ENCODE results near the gene BLID.

BLID gene, protein sequence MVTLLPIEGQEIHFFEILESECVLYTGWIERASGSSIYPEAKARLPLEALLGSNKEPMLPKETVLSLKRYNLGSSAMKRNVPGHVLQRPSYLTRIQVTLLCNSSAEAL

DNA sequence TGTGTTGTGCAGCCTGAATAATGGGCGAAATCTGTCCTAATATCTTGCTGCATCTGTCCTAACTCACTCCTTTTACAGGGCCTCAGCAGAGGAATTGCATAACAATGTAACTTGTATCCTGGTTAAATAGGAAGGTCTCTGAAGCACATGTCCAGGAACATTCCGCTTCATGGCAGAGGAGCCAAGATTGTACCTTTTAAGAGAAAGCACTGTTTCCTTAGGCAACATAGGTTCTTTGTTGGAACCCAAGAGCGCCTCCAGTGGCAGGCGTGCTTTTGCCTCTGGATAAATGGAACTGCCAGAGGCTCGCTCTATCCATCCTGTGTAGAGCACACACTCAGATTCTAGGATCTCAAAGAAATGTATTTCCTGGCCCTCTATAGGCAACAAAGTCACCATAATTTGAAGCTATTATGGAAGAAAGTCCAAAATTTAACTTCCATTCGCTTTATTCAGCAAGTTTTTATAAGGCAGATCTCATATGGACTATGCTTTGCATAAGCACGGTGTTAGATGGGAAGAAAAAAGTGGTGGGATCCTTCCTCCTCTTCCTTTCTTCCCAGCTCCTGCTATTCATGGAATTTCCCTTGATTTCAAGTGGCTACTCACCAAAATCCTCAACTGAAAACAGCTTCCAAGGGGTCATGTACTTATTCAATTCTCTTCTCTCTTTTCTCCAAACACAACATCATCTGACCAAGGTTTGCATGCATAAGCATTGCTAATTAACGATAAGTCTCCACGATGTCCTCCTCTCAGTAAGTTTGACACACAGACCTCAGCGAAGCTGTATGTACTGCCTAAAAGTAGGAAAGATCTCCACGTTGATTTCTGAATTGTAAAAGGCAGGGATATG lies at the start of gene BLID:
Gene BLID, minus strand, starts transcription at position 692 of the 856 bp plus-strand sequence. Its CDS starts 293 bp downstream, at position 399.
- DNase-seq: no peak

DNA sequence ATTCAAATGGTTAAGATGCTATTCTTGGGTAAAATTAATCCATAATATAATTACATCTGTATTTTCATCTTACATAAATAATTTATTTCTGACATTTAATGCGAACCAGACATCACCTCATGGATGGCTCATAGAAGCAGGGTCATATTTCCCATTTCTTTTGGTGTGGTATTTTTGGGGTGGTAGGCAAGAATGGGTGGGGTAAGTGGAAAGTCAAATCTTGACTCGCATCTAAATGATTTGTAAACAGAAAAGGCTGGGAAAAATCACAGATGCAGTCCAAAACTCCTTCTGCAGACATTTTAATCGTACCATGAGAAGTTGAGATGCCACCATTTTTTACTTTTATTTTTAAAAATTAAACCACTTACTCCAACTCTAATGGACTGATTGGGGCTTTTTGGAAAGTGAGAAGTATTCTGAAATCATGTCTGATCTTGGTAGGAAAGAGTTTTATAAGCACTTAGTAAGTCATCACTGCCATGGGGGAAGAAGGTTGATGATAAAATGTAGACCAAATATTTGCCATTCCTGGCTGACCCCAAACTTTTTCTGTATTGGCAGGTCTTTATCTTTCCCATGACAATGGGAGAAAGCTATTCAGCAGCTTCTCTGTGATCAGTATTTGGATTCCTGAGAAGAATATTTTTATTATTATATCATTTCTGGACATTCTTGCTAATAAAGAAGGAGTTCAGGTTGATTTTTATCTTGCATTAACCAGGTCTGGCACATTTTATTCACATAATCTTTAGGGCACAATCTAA lies 47.2 kb upstream of the BLID start:
- no peak for DNase-seq

GRCh38 chr11:122162095-122162494 lies 46.1 kb upstream of the BLID start:
- no peak for DNase-seq

DNA sequence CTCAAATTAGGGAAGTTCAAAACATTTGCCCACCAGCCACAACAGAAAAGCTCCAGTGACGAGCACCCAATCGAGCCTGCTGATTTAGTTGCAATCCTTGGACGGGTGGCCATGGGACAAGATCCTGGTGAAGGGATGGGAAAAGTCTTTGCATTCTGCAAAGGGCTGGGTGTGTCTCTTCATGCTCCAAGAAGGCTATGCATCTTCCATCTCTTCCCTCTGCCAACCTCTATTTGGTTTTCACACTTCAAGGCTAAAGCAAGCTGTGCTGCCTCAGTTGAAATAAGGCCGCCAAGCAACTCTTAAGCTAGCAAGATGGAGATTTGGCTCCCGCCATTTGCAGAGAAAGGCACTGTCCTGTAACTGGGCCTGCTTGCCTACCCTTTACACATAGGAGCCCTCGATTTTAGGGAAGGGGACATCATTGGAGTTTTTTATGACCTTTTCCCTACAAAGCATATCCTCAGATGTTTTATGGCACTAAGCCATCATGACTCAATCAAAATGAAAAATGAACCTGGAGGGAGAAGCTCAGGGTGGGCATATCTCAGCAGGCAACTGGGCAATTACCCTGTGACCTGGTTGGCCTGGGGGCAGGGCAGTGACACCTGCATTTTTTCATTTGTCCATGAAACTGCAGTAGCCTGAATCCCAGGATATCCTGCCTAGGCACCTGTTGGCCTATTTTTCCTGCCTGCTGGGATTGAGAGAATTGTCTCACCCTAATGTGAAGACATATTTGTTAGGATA lies 45.0 kb upstream of the BLID start:
- DNase-seq: no peak

DNA sequence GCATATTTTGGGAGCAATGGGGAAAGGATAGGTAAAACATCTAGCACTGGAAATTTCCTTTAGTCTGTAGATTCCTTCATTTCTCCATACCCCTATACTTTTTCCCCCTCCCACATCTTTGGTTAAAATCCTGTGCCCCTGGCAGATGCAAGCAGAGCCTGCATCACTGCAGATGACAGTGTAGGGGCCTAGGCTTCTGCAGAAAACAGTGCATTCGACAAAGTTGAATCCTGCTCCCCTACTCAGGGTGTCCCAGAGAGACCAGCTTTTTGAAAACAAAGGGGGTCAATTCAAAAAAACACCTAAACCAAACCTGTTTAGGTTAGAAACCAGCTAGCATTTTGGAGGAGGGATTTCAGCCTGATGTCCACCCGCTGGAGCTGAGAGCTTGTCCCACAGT lies 43.8 kb upstream of the BLID start:
- DNase-seq: no peak

DNA sequence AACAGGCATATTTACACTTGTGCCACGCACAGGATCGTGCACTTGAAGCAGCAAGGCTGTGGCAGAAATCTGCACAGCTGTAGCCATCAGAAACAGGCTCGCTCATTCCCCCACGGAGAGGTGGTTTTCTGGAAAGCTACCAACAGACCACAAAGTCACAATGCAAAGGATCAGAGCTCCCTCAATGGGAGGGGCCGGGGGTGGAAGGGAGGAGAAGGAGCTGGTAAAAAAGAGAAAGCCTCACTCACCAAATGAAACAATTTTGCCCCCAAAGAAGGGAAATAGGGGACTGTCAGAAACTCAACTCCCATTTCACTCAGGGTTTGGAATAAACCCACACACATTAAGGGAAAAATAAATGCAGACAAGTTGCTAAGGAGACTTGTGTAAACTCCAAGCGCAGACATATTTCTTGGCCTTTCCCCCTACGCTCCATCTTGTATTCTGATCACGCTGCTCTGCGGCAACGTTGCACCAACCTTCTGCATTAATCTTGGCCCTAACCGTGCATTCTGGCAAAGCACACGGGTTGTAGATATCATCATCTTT lies 43.2 kb upstream of the BLID start:
- no peak for DNase-seq

DNA sequence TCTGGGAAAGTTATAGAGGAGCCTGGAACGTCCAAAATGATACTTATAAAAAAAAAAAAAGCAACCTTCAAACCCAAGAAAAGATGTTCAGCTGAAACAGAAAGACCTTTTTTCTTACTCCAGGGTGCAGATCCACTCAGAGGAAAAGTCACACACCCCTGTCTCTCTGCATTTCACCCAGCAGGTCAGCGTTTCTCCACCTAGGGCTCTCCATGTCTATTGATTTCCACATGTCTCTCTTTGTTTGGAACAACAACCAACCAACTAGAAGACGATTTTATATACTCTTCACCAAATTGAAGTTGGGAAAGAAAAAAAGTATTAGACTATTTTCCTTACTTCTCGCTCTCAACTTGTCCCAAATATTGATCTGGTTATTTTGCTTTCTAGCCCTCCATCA lies 42.2 kb upstream of the BLID start:
- DNase-seq: no peak

DNA sequence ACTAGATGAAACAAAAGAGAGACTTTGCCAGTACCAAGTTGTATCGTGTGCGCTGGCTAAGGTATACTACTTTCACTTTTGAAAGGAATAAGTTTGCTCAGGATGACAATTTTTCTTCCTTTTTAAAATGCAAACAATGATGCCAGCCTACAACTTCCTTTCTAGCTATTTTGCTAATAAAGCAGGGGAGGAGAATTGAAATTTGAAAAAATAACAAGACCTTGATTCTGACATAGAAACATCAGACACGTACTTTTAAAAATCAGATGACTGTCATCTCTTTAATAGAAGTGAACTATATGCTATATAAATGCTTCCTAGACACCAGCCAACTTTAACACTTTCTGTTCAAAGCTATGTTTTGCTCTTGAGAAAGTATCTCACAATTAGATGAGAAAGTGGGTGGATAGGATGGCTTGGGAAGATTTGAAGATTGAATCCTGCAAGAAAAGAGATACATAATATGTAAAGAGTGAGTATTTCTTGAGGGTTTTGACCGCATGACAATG lies 41.7 kb upstream of the BLID start:
- DNase-seq: no peak

DNA sequence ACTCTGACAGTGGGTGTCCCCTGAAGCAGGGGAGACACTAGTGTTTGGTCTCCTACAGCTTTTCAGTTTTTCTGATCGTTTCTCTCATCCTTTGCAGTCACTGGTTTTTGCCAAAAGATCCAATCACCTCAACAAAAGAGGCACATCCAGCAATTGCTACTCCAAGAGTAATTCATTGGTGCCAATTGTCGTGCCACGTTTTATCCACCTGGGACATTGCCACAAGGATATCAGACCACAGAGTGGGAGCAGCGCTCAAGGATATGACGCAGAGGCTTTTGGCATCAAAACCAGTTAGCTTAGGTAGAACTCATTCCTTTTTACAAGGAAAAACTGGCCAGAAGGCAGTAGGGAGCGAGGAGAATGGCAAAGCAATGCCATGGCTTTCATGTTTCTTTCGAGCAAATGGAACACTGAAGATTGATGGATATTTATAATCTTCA lies 40.9 kb upstream of the BLID start:
- DNase-seq: no peak

DNA sequence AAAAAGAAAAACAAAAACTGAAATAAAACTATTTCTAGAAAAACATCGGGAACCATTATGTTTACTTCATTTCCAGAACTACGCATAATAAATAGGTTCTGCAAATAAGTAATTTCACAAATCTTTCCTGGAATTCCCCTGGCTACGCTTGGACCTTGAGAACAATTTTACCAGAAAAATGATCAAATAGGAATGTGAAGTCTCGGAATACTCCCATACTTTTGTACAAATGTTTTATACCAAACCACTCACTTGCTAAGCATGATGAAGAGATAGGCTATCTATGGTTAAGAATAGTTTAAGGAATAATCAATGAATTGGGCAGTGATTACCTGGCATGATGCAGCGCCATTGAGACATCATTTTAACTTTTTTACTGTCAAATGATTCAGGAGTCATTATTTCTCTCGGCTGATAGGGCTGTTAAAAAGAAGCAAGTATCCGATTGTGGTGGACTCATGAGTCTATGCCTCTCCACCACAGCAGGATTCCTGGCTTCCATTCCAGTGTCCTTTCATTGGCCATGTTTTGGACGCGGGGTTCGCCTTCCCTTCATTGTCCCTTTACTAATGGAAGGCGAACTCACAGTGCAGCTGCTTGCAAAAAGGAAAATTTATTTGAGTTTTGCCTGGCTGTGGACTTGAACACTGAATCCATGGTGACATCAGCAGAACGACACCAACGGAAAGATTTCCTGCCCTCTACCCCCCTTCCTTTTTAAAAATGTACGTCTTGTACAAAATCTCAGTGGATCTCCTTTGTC lies 39.9 kb upstream of the BLID start:
- DNase-seq: no peak

DNA sequence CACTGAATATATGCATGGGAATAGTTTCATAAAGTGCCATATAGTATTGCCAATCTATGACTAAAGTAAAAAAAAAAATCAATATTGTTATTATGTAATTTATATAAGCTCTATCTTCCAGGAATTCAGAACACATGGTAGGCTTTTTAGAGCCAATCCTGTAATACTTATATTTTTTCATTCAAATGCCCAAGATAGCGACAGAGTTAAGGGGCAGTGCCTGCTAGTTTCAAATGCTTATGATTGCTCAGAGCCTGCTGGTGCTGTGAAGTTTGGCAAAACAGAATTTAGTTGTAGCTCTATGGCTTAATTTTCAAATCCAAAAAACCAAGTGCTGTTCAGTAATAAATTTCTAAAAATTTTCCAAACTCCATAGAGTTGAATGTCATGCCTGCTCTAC lies 39.0 kb upstream of the BLID start:
- DNase-seq: no peak

DNA sequence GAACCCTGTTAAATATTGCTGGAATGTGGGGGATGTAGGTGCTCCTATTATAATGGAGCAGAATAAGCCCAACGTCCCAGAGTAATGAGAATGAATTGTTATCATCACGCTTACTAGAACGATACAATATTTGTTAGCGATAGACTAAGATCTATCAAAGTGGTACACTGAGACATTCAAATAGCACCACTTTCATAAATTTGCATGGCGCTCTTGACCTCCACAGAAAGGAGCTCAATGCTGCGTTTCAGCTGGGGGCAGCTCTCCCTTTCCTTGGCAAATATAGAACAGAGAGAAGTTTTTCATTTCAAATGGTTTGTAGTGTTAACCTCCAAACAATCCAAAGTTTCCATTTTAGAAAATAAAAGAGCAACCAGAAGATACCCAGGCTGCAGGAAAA lies 38.2 kb upstream of the BLID start:
- DNase-seq: no peak

DNA sequence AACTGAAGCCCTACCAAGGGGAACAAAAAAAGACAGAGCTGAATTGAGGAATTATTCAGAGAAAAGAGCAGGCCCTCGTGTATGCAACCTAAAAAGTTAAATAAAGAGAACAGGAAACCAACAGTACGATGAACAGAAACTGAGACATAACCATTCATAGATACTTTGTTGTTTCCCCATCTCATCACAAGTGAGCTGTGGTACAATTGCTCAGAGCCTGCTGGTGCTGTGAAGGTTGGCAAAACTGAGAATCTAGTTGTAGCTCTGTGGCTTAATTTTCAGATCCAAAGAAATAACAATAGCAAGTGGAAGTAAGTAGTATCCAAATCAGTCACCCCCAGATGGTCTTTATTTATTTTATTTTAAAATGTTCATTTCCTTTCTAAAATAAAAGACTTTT lies 37.7 kb upstream of the BLID start:
- DNase-seq: no peak

DNA sequence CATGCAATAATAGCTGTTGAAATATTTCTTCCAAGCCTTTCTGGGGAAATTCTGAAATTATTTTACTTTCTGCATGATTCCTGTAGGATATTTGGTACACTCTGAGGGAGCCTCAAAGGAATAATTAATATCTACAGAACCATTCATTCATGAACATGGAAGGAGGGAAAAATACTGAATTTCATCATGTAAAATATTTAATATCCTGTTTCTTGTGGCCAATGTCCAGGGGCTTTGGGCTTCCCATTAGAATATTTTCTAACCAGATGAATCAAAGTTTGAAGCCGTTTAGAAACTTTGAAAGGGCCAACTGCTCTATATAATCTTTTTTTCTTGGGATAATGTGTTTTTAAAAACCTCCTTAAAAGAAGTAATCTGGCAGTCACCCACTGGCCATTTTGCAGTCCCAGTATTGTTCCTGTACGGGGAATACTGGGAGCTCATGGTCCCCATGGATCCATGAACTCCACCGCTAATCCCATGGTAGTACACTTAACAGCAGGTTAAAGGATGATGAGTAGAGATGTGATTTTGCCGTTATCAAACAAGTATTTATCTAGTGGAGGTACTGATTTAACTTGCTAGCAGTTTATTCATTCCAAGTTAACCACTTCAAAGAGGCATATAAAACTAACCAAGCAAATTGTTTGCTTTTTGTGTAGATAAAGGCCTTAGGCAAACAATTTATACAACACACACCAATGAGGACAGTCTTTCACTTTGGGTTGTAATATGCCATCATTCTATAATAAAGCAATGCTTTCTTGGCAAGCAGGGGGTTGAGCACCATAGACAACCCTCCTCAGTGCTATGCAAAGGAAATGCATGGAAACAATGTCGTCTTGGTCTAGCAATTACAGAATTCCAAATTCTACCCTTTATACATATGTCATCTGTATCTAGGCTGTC lies 34.5 kb upstream of the BLID start:
- DNase-seq: no peak

DNA sequence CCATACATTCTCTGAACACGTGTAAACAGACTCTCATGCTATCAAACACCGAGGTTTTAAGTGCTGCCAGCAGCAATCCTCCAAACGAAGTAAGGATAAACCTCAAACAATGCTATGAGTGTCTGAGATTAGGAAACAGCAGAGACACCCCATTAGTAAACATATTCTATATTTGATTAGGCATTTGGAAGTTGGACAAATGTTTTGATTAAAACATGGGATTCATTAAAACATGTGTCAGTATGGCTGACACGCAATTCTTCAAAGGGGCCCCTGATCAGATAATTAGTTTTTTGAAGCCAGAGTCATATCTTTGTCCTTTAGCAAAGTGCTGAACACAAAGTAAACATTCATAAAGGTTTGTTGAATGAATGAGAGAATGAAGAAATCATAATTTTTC lies 33.2 kb upstream of the BLID start:
- no peak for DNase-seq

GRCh38 chr11:122146475-122146874 lies 30.5 kb upstream of the BLID start:
- no peak for DNase-seq

DNA sequence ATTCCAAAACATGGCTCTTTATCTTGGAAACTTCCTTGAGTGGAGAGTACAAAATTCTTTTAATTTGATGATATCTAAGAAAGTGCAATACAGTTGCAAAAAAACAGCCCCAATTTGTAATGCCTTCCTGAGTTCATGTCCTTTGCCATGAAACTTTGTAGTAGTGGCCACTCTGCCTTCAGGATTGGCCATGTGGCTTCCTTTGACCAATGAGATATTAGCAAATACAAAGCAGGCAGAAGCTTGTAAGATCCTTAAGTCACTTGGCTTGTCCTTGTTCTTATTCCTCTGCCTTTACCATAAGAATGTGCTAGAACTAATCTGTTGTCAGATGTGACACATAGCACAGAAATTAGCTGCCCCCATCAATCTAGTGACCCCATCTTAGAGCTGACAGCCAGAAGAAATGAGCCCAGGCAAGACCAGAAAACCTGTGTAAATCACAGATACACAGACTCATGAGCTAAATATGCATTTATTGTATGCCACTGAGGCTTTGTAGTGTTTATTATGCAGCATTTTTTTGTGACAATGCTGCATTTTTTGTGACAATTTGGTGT lies 29.8 kb upstream of the BLID start:
- no peak for DNase-seq

DNA sequence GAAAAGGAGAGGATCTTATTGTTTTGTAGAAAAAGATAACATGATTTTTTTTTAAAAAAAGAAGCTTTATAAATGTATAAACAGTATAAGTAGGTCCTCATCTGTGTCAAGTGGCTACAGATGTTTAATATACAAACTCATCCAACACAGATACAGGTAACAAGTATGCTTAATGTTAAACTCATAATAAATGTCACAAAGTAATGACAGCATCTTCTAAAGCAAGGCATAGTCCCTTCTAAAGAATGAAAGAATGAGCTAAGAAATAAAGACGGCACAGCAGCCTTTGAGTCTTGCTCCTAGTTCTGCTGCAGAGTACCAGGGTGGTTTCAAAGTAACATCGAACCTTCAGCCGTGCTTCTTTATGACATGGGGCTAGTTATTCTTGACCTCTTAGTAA lies 28.7 kb upstream of the BLID start:
- DNase-seq: no peak

GRCh38 chr11:122141725-122142124 lies 25.7 kb upstream of the BLID start:
- no peak for DNase-seq

DNA sequence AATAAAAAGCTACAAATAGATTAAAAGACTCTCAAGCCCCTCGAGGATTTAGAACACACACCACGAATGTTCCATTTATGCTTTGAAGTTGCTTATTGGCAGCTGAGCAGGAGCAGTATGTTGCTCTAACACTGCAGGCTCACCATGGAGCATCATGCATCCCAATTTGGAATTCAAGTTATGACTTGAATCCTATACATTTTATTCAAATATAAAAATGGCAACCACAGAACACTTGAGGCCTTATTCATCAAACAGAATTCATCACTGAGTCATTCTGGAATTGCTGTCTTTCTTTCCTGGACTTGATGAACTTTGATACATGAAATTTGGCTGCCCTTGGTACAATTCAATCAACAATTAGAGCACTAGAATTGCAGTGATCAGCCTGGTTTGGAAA lies 24.5 kb upstream of the BLID start:
- DNase-seq: no peak

GRCh38 chr11:122139595-122139866 lies 23.5 kb upstream of the BLID start:
- DNase-seq: no peak

Measured in activated CD4-positive, alpha-beta T cell treated with anti-CD3 and anti-CD28 coated beads, Interleukin-2, amount 50 U/mL, for 16 hours (primary cell).